HL-60 (cell line): ENCODE results near the gene DCN.

ENCODE experiments used
- CTCF ChIP-seq: IDR thresholded peaks from one replicate; pipeline ENCODE4 v1.5.1; 2011; ENCODE audit warnings: low read length, control low read depth, inconsistent platforms; ENCODE audit not compliant: insufficient read depth
- GABPA ChIP-seq: IDR thresholded peaks from 2 replicates; pipeline ENCODE4 v1.6.1; 2012; ENCODE audit warnings: low read depth
- POLR2AphosphoS5 ChIP-seq: IDR thresholded peaks from 2 replicates; pipeline ENCODE4 v1.6.1; 2012; ENCODE audit warnings: low read depth
- SPI1 ChIP-seq: IDR thresholded peaks from 2 replicates; pipeline ENCODE4 v1.6.1; 2012; ENCODE audit warnings: low read depth, mild to moderate bottlenecking, borderline replicate concordance
- TF ChIP-seq, protein P1 (sequence below): IDR thresholded peaks from 2 replicates; pipeline ENCODE4 v1.6.1; 2012; ENCODE audit warnings: low read depth; ENCODE audit not compliant: insufficient replicate concordance

DNA sequence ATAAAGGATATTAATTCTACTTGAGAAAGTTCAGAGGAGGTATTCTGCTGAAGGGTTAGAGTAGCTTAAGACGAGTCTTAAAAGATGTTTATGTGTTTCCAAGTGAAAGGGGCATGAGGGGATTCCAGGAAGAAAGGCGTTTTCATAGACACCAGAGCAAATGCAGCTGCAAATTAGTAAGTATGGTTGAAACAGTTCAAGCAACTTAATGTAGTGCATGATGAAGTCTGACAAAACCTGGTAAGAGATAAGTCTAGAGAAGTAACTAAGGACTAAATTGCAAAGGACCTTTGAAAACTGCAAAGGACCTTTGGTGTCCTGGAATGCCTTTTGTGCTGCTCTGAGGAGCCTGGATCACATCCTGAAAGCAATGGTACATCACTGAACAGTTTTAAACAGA is 82.8 kb downstream of the DCN start:
- no peak for TF ChIP-seq CTCF
- TF ChIP-seq, protein P1, sequence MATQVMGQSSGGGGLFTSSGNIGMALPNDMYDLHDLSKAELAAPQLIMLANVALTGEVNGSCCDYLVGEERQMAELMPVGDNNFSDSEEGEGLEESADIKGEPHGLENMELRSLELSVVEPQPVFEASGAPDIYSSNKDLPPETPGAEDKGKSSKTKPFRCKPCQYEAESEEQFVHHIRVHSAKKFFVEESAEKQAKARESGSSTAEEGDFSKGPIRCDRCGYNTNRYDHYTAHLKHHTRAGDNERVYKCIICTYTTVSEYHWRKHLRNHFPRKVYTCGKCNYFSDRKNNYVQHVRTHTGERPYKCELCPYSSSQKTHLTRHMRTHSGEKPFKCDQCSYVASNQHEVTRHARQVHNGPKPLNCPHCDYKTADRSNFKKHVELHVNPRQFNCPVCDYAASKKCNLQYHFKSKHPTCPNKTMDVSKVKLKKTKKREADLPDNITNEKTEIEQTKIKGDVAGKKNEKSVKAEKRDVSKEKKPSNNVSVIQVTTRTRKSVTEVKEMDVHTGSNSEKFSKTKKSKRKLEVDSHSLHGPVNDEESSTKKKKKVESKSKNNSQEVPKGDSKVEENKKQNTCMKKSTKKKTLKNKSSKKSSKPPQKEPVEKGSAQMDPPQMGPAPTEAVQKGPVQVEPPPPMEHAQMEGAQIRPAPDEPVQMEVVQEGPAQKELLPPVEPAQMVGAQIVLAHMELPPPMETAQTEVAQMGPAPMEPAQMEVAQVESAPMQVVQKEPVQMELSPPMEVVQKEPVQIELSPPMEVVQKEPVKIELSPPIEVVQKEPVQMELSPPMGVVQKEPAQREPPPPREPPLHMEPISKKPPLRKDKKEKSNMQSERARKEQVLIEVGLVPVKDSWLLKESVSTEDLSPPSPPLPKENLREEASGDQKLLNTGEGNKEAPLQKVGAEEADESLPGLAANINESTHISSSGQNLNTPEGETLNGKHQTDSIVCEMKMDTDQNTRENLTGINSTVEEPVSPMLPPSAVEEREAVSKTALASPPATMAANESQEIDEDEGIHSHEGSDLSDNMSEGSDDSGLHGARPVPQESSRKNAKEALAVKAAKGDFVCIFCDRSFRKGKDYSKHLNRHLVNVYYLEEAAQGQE, result no peak
- no peak for TF ChIP-seq POLR2AphosphoS5
- TF ChIP-seq SPI1, result no peak
- no peak for TF ChIP-seq GABPA
